Measurements from ENCODE around the gene XXYLT1. TPM values are rescaled to one million over a fixed set of nuclear protein-coding genes. Genes with fewer than 3 reads are reported as not detected.

The XXYLT1 gene
- total and polyA plus RNA-seq, 10 donors, result 2.7 to 22.3 (median 9.5) TPM

- intact Hi-C loops (cut with DNase I; ENCODE audit: low total_unique reads), result no loop called here
- no peaks in the 10 kb centered on the region for H3K27me3 ChIP-seq (replicated peaks in 1 of 7)
- peaks cover 0 to 34% (median 15%) of the 10 kb centered on the region in 6 donors for H3K4me1 ChIP-seq
- DNase-seq, result no peak
- no peaks in the 10 kb centered on the region for H3K36me3 ChIP-seq
- TF ChIP-seq POLR2A (IDR thresholded peaks at IDR 0.05) (no peak), CTCF (IDR thresholded peaks at IDR 0.05 in 8 of 11, conservative IDR thresholded peaks at IDR 0.05 in 3 of 11) (no peak)
- WGBS, 5 donors, result 73 to 94% (median 81%) methylated on average over 6 to 9 of the region's 9 CpGs
- H3K4me3 ChIP-seq, result no peak overlapping the region
- H3K9me3 ChIP-seq, result peaks cover 0 to 4% (median 0%) of the 10 kb centered on the region in 8 donors
- H3K27ac ChIP-seq, result no peak overlapping the region
Observed at GRCh38 chr3:195034101-195034500, 236.9 kb downstream of the XXYLT1 start.

- H3K9me3 ChIP-seq, result peaks cover 0 to 4% (median 0%) of the 10 kb centered on the region in 8 donors
- TF ChIP-seq POLR2AphosphoS5 (IDR thresholded peaks at IDR 0.05), result no peak
- TF ChIP-seq POLR2A (IDR thresholded peaks at IDR 0.05), result no peak
- no peak for TF ChIP-seq CTCF (IDR thresholded peaks at IDR 0.05 in 8 of 11, conservative IDR thresholded peaks at IDR 0.05 in 3 of 11)
- no peak for DNase-seq
- no peaks in the 10 kb centered on the region for H3K36me3 ChIP-seq
- no peak overlapping the region for H3K27ac ChIP-seq
- WGBS, 5 donors, result 67 to 82% (median 80%) methylated on average over 10 to 12 of the region's 12 CpGs
- peaks cover 0 to 35% (median 15%) of the 10 kb centered on the region in 6 donors for H3K4me1 ChIP-seq
- H3K27me3 ChIP-seq (replicated peaks in 1 of 7), result no peaks in the 10 kb centered on the region
- H3K4me3 ChIP-seq, result no peak overlapping the region
- intact Hi-C loops (cut with DNase I; ENCODE audit: low total_unique reads), result no loop called here
Observed at GRCh38 chr3:195033531-195034091, 237.3 kb downstream of the XXYLT1 start.

GRCh38 chr3:195032955-195033354 lies 238.0 kb downstream of the XXYLT1 start:
- DNase-seq, result no peak
- no peaks in the 10 kb centered on the region for H3K27me3 ChIP-seq (replicated peaks in 1 of 7)
- no peaks in the 10 kb centered on the region for H3K36me3 ChIP-seq
- no peak for TF ChIP-seq POLR2A (IDR thresholded peaks at IDR 0.05)
- TF ChIP-seq CTCF (IDR thresholded peaks at IDR 0.05 in 8 of 11, conservative IDR thresholded peaks at IDR 0.05 in 3 of 11), result no peak
- TF ChIP-seq POLR2AphosphoS5 (IDR thresholded peaks at IDR 0.05), result no peak
- 86 to 94% (median 92%) methylated on average over 10 of the region's 10 CpGs for WGBS, 5 donors
- H3K4me3 ChIP-seq, result no peak overlapping the region
- intact Hi-C loops (cut with DNase I; ENCODE audit: low total_unique reads), result no loop called here
- H3K9me3 ChIP-seq, result peaks cover 0 to 4% (median 0%) of the 10 kb centered on the region in 8 donors
- peaks cover 0 to 35% (median 15%) of the 10 kb centered on the region in 6 donors for H3K4me1 ChIP-seq
- no peak overlapping the region for H3K27ac ChIP-seq

- DNase-seq, result no peak
- WGBS, 5 donors, result 81 to 86% (median 85%) methylated on average over 10 to 12 of the region's 12 CpGs
- Histone ChIP-seq H3K27ac (peak overlapping the region in 5 of 8 donors; percentile 71 to 84 (median 76)), H3K36me3 (no peaks in the 10 kb centered on the region), H3K4me1 (peaks cover 0 to 35% (median 15%) of the 10 kb centered on the region in 6 donors), H3K4me3 (no peak overlapping the region), H3K27me3 (replicated peaks in 1 of 7) (no peaks in the 10 kb centered on the region), H3K9me3 (peaks cover 0 to 4% (median 0%) of the 10 kb centered on the region in 8 donors)
- TF ChIP-seq CTCF (IDR thresholded peaks at IDR 0.05 in 8 of 11, conservative IDR thresholded peaks at IDR 0.05 in 3 of 11), result no peak
- no peak for TF ChIP-seq POLR2AphosphoS5 (IDR thresholded peaks at IDR 0.05)
- TF ChIP-seq POLR2A (IDR thresholded peaks at IDR 0.05), result no peak
- intact Hi-C loops (cut with DNase I; ENCODE audit: low total_unique reads), result no loop called here
Observed at GRCh38 chr3:195032106-195032759, 238.7 kb downstream of the XXYLT1 start.

Data from spleen (tissue), 11 donors.